Endodermal cell (in vitro differentiated cells): ENCODE data around the gene FOXI1. TPM values are rescaled to one million over a fixed set of nuclear protein-coding genes. Genes with fewer than 3 reads are reported as not detected.
"Not testable (repeated sequence)": the region's sequence is repeated elsewhere in the genome, so short reads cannot be mapped to it uniquely, and the experiment has no call there.

ENCODE experiments used
- DNase-seq: peaks from one replicate; pipeline ENCODE4 v3.0.0-alpha.2; 2017
- H3K27ac ChIP-seq: 2 replicates; pipeline ENCODE4 v1.5.1; 2013; ENCODE audit warnings: mild to moderate bottlenecking, low read depth, low read length, moderate library complexity
- H3K27me3 ChIP-seq: 2 replicates; pipeline ENCODE4 v1.6.1; 2013; ENCODE audit warnings: mild to moderate bottlenecking, low read length, moderate library complexity; ENCODE audit not compliant: insufficient read depth, control insufficient read depth, poor library complexity, severe bottlenecking
- H3K36me3 ChIP-seq: 2 replicates; pipeline ENCODE4 v1.7.0; 2013; ENCODE audit warnings: mild to moderate bottlenecking, low read length, moderate library complexity; ENCODE audit not compliant: control insufficient read depth, insufficient read depth
- H3K4me1 ChIP-seq: one replicate; pipeline ENCODE4 v1.7.0; 2013; ENCODE audit warnings: low read length; ENCODE audit not compliant: control insufficient read depth, insufficient read depth
- H3K4me3 ChIP-seq: 2 replicates; pipeline ENCODE4 v1.5.1; 2013; ENCODE audit warnings: mild to moderate bottlenecking, low read length, moderate library complexity
- H3K9ac ChIP-seq: 2 replicates; pipeline ENCODE4 v1.6.1; 2013; ENCODE audit warnings: mild to moderate bottlenecking, low read length, moderate library complexity; ENCODE audit not compliant: poor library complexity, severe bottlenecking; ENCODE audit errors: extremely low read depth
- H3K9me3 ChIP-seq: 2 replicates; pipeline ENCODE4 v1.6.1; 2013; ENCODE audit warnings: mild to moderate bottlenecking, low read length, moderate library complexity; ENCODE audit not compliant: control insufficient read depth
- H3K27ac Mint-ChIP-seq: 2 replicates; pipeline ENCODE4 v1.8.0; 2020; ENCODE audit warnings: mixed read lengths
- H3K27me3 Mint-ChIP-seq: 2 replicates; pipeline ENCODE4 v1.8.0; 2021; ENCODE audit warnings: mild to moderate bottlenecking, mixed read lengths; ENCODE audit not compliant: insufficient read depth
- H3K36me3 Mint-ChIP-seq: 2 replicates; pipeline ENCODE4 v1.8.0; 2020; ENCODE audit warnings: low read depth, mixed read lengths
- H3K4me1 Mint-ChIP-seq: 2 replicates; pipeline ENCODE4 v1.8.0; 2020; ENCODE audit warnings: mixed read lengths
- H3K4me3 Mint-ChIP-seq: 2 replicates; pipeline ENCODE4 v1.8.0; 2020; ENCODE audit warnings: mild to moderate bottlenecking, moderate library complexity, mixed read lengths
- H3K9me3 Mint-ChIP-seq: 2 replicates; pipeline ENCODE4 v1.8.0; 2020; ENCODE audit warnings: mild to moderate bottlenecking, mixed read lengths
- CTCF ChIP-seq: fragments of 200-600 bp; sonication (generic); conservative IDR thresholded peaks from 2 replicates; pipeline ENCODE4 v1.5.0; 2021; ENCODE audit warnings: antibody characterized with exemption, mild to moderate bottlenecking
- WGBS, 2 experiments: methylation state at CpG; one replicate each; pipeline versions ENCODE4 v1.1.5 to v1.1.7; 2013; ENCODE audit warnings: missing lambda C conversion rate in 2 of 2, mixed read lengths in 1 of 2; ENCODE audit not compliant: insufficient coverage in 1 of 2, insufficient read length in 1 of 2; 5-methylcytosine and 5-hydroxymethylcytosine counted together
- total RNA-seq, 2 donors: library from RNA; stranded (reverse); fragmentation: NEBNext Ultra II Directional in 1 of 2; extraction: Animal tissue kit (Norgen Biotek cat#: 25700) in 1 of 2; gene quantifications; 2 replicates in 1 of 2; 3 replicates in 1 of 2; pipeline ENCODE4 v1.2.1, GENCODE V29; 2021

The FOXI1 gene
- total RNA-seq, 2 donors from 2014 or later = 0.44 to 3.5 TPM

- no peaks in the 10 kb centered on the region for H3K27me3 ChIP-seq
- H3K4me3 ChIP-seq = no peak overlapping the region
- H3K36me3 Mint-ChIP-seq = no peaks in the 10 kb centered on the region
- WGBS, 2 experiments = 88 to 94% methylated on average over 9 of the region's 9 CpGs
- no peak overlapping the region for H3K9ac ChIP-seq
- H3K4me1 ChIP-seq = no peaks in the 10 kb centered on the region
- H3K4me3 Mint-ChIP-seq = no peak overlapping the region
- no peaks in the 10 kb centered on the region for H3K36me3 ChIP-seq
- no peaks in the 10 kb centered on the region for H3K9me3 Mint-ChIP-seq
- peak; percentile 40 for DNase-seq
- H3K27ac Mint-ChIP-seq = no peak overlapping the region
- H3K27me3 Mint-ChIP-seq = no peaks in the 10 kb centered on the region
- peaks cover 4% of the 10 kb centered on the region for H3K4me1 Mint-ChIP-seq
- TF ChIP-seq CTCF = peak; percentile 19
- H3K27ac ChIP-seq = no peak overlapping the region
- H3K9me3 ChIP-seq = no peaks in the 10 kb centered on the region
Measured at GRCh38 chr5:170139786-170140335, 34.2 kb downstream of the FOXI1 start.

GRCh38 chr5:170141196-170141595 is 35.5 kb downstream of the FOXI1 start:
- 94 to 98% methylated on average over 4 to 7 of the region's 7 CpGs for WGBS, 2 experiments
- not testable (repeated sequence) for H3K4me1 ChIP-seq

DNA sequence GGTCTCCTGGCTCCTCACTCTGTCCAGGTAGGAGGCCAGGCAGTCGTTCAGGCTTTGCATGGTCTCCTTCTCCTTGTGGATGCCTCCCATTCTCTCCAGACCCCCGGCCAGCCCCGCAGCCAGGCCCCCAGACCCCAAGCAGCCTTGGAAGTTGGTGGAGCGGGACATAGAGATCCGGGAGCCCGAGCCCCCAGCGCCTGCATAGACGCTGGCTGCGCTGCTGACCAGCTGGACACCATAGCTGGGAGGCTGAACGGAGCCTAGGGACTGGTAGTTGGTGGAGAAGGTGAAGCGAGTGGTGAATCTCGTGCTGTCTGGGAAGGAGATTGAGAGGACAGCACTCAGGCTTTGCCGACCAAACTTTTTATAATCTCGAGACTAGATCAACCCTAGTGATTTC is 35.9 kb downstream of the FOXI1 start:
- 93 to 95% methylated on average over 7 to 14 of the region's 14 CpGs for WGBS, 2 experiments
- Mint-ChIP-seq H3K27me3 (no peaks in the 10 kb centered on the region), H3K4me1 (peaks cover 4% of the 10 kb centered on the region), H3K36me3 (no peaks in the 10 kb centered on the region), H3K4me3 (no peak overlapping the region), H3K27ac (no peak overlapping the region), H3K9me3 (no peaks in the 10 kb centered on the region)
- H3K9me3 ChIP-seq = no peaks in the 10 kb centered on the region
- no peak overlapping the region for H3K27ac ChIP-seq
- no peaks in the 10 kb centered on the region for H3K27me3 ChIP-seq
- no peaks in the 10 kb centered on the region for H3K4me1 ChIP-seq
- no peak for TF ChIP-seq CTCF
- H3K4me3 ChIP-seq = no peak overlapping the region
- H3K36me3 ChIP-seq = no peaks in the 10 kb centered on the region
- peak; percentile 16 for DNase-seq
- H3K9ac ChIP-seq = no peak overlapping the region

More at GRCh38 chr5:170141196-170141595, 35.5 kb downstream of the FOXI1 start:
- H3K4me3 Mint-ChIP-seq, H3K9ac ChIP-seq, H3K27ac ChIP-seq, H3K27me3 ChIP-seq, H3K27ac Mint-ChIP-seq, H3K27me3 Mint-ChIP-seq, H3K9me3 Mint-ChIP-seq, H3K36me3 ChIP-seq, H3K36me3 Mint-ChIP-seq, H3K4me3 ChIP-seq, H3K4me1 Mint-ChIP-seq, H3K9me3 ChIP-seq: not testable (repeated sequence)
- DNase-seq = peak; percentile 13

DNA sequence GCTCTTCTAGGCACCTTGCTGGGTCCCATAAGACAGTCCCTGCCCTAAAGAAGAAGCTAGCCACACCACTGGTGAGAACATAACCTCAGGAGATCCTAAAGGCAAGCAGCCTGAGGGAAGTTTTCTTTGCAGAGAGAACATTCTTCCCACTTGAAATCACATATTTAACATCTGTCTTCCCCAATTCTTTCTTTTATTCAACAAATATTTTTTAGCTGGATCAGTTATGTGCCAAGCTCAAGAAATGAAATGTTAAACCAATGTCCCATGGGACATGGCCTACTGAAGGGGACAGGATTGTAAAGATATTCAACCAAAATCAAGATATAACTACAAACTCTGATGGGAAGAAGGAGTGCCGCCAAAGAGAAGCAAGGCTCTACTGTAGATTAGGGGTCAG is 36.5 kb downstream of the FOXI1 start:
- H3K27ac ChIP-seq = no peak overlapping the region
- no peaks in the 10 kb centered on the region for H3K36me3 Mint-ChIP-seq

More for the DNA sequence above, 36.5 kb downstream of the FOXI1 start:
- Histone ChIP-seq H3K9me3 (no peaks in the 10 kb centered on the region), H3K4me3 (no peak overlapping the region), H3K36me3 (no peaks in the 10 kb centered on the region), H3K27me3 (no peaks in the 10 kb centered on the region), H3K9ac (no peak overlapping the region), H3K4me1 (no peaks in the 10 kb centered on the region)
- H3K9me3 Mint-ChIP-seq = no peaks in the 10 kb centered on the region
- TF ChIP-seq CTCF = no peak
- no peaks in the 10 kb centered on the region for H3K27me3 Mint-ChIP-seq
- H3K27ac Mint-ChIP-seq = no peak overlapping the region
- WGBS, 2 experiments = 90% methylated on average over 1 of the region's 1 CpG; no CpG with 5 or more reads in 1 of the 2 experiments
- no peak overlapping the region for H3K4me3 Mint-ChIP-seq
- H3K4me1 Mint-ChIP-seq = peaks cover 4% of the 10 kb centered on the region
- no peak for DNase-seq
